GM12891 (cell line): Measurements from ENCODE around the gene RAB26.
"Not testable (repeated sequence)": the region's sequence is repeated elsewhere in the genome, so short reads cannot be mapped to it uniquely, and the experiment has no call there.

ENCODE experiments used
- DNase-seq: peaks from one replicate; pipeline ENCODE4 v3.0.0; 2011; ENCODE audit warnings: low spot score; ENCODE audit not compliant: insufficient read length
- FAIRE-seq: peaks from 2 replicates; lab custom pipeline; 2011; peaks lifted over from hg19 to GRCh38; lab: Jason Lieb, UNC
- PAX5 ChIP-seq: IDR thresholded peaks from 2 replicates; pipeline ENCODE4 v1.6.1; 2011; ENCODE audit warnings: low read length, moderate library complexity, mild to moderate bottlenecking; ENCODE audit not compliant: insufficient read depth, severe bottlenecking
- POLR2A ChIP-seq: IDR thresholded peaks from 2 replicates; pipeline ENCODE4 v1.6.1; 2011; ENCODE audit warnings: low read depth, low read length, control low read depth
- POLR2AphosphoS5 ChIP-seq: IDR thresholded peaks from 2 replicates; pipeline ENCODE4 v1.6.1; 2011; ENCODE audit warnings: low read depth, low read length, control low read depth
- POU2F2 ChIP-seq: IDR thresholded peaks from 2 replicates; pipeline ENCODE4 v1.6.1; 2011; ENCODE audit warnings: low read depth, mild to moderate bottlenecking, control low read depth, low read length, moderate library complexity
- SPI1 ChIP-seq: IDR thresholded peaks from 2 replicates; pipeline ENCODE4 v1.6.1; 2011; ENCODE audit warnings: low read depth, low read length, control low read depth
- TAF1 ChIP-seq: IDR thresholded peaks from 2 replicates; pipeline ENCODE4 v1.6.1; 2011; ENCODE audit warnings: low read depth, low read length, control low read depth

Gene RAB26

GRCh38 chr16:2197765-2198164, 49.3 kb downstream of the RAB26 start:
- TF ChIP-seq POU2F2 (no peak), PAX5 (no peak), POLR2AphosphoS5 (no peak), SPI1 (no peak), POLR2A (no peak), TAF1 (no peak)
- DNase-seq (no peak), FAIRE-seq (no peak)

- DNase-seq: no peak
- TF ChIP-seq SPI1 (no peak), POLR2A (no peak), POU2F2 (no peak), PAX5 (no peak), TAF1 (no peak), POLR2AphosphoS5 (no peak)
- FAIRE-seq: no peak
These were observed 49.9 kb downstream of the RAB26 start for GRCh38 chr16:2198283-2198682.

- TF ChIP-seq PAX5 (no peak), POU2F2 (no peak), POLR2A (no peak), POLR2AphosphoS5 (no peak), TAF1 (no peak), SPI1 (no peak)
- DNase-seq (no peak), FAIRE-seq (no peak)
These were observed 50.7 kb downstream of the RAB26 start for GRCh38 chr16:2199095-2199494.

GRCh38 chr16:2199621-2200139, 51.3 kb downstream of the RAB26 start:
- no peak for TF ChIP-seq POLR2A
- no peak for TF ChIP-seq TAF1
- TF ChIP-seq SPI1: no peak
- no peak for TF ChIP-seq POLR2AphosphoS5
- no peak for TF ChIP-seq PAX5
- no peak for TF ChIP-seq POU2F2
- no peak for FAIRE-seq
- no peak for DNase-seq

- DNase-seq (no peak), FAIRE-seq (no peak)
- TF ChIP-seq PAX5 (no peak), SPI1 (no peak), POLR2A (no peak), TAF1 (no peak), POLR2AphosphoS5 (no peak)
These were observed 51.9 kb downstream of the RAB26 start for GRCh38 chr16:2200313-2200712.

- FAIRE-seq, DNase-seq: not testable (repeated sequence)
These were observed 54.8 kb downstream of the RAB26 start for GRCh38 chr16:2203119-2203688.
